Spleen (tissue), 3 donors: ENCODE results near the gene POLE4.

Experiments
- POLR2A ChIP-seq, 3 donors: fragments of 450-650 bp; IDR thresholded peaks; one replicate each; pipeline ENCODE4 v1.5.1; 2017; ENCODE audit warnings: antibody characterized with exemption in 3 of 3, mild to moderate bottlenecking in 1 of 3
- POLR2AphosphoS5 ChIP-seq, 3 donors: sonication (generic); formaldehyde crosslinking; IDR thresholded peaks; one replicate each; pipeline ENCODE4 v1.5.1; 2017; ENCODE audit warnings: antibody characterized with exemption in 3 of 3

- TF ChIP-seq POLR2A (IDR thresholded peaks at IDR 0.05) (no peak), POLR2AphosphoS5 (IDR thresholded peaks at IDR 0.05) (no peak)
Measured at GRCh38 chr2:74984947-74985637, 26.6 kb downstream of the POLE4 start.
